GM21390 (cell line): ENCODE measurements around the gene DBN1.
"Not testable (repeated sequence)": the region's sequence is repeated elsewhere in the genome, so short reads cannot be mapped to it uniquely, and the experiment has no call there.

Experiments
- ATAC-seq: cut with Tn5 transposase; IDR thresholded peaks from one replicate; pipeline ENCODE4 v1.9.1; 2021; ENCODE audit not compliant: unreplicated experiment

DBN1 gene

GRCh38 chr5:177431317-177432142, 41.9 kb downstream of the DBN1 start:
- ATAC-seq, result peak; percentile 45

DNA sequence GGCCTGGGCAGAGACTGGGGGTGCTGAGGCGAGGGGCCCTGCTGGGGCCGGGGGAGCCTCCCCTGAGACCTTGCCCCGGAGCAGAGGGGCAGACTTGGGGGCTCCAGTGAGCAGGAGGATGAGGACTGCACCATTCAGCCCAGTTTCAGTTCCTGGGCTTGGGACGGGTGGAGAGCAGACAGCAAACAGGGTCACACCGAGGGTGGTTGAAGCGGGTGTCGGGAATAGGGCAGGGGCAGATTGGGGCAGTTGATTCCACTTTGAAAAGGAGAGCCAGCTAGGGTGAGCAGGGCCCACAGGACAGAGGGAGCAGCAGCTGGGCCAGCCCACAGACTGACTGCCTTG, 42.5 kb downstream of the DBN1 start:
- no peak for ATAC-seq

- no peak for ATAC-seq
Observed at GRCh38 chr5:177430140-177430951, 43.1 kb downstream of the DBN1 start.

DNA sequence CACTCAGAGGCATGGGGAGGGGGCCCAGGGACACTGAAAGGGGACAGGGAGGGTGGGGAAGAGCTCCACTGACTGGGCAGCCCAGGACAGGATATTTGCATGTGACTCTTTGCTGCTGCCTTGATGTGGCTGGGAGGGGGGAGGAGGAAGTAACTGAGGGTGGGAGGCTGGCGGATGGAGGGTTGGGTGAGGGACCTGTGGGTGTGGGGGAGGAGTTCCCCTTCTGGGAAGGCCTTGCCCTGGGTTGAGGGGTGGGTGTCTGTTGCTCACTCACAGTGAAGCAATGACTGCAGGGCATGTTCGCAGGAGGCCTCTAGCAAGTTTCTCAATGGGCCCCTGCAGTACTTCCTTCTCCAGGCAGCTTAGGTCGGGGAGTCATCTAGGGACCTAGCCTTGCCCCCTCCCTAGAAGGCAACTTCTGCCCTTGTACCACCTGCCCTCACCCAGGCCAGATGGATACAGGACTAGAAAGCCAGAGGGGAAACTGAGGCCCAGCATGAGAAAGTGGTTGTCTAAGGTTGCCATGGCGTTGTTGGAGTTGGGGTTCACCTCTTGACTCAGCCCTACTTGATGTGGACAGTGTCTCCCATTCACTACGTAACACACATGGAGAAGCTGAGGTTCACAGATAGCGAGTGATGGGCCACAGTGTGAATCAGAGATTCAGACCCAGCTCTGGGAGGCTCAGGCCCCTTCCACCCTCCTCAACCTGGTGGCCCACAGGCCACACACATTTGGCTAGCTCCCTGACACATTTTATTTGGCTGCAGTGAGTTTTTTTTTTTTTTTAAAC, 44.0 kb downstream of the DBN1 start:
- ATAC-seq, result no peak

GRCh38 chr5:177428574-177429217, 44.7 kb downstream of the DBN1 start:
- no peak for ATAC-seq

DNA sequence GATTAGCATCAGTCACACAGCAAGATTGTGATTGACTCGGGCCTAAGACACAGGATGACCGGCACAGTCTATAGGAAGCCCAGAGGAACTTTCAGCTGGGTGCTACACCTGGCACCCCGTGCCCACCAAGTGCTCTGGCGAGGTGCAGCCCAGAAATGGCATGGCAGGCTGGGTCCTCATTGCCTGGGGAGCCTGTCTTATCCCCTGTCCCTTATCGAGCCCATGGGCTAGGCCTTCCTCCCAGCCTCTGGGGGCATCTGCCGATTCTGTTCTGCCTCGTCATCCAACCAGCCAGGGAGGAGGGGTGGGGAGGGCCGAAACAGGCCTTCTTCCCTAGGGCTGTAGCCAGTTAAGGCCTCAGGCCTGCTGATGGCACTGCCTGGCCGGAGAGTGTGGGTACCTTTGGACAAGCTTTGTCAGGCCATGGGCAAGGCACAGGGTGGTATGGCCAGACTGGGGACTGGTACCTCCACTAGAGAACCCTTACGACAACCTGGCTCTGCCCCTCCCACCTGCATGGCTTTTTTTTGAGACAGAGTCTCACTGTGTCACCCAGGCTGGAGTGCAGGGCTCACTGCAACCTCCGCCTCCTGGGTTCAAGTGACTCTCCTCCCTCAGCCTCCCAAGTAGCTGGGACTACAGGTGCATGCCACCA, 45.4 kb downstream of the DBN1 start:
- ATAC-seq, result no peak

GRCh38 chr5:177427211-177427822, 46.1 kb downstream of the DBN1 start:
- no peak for ATAC-seq

DNA sequence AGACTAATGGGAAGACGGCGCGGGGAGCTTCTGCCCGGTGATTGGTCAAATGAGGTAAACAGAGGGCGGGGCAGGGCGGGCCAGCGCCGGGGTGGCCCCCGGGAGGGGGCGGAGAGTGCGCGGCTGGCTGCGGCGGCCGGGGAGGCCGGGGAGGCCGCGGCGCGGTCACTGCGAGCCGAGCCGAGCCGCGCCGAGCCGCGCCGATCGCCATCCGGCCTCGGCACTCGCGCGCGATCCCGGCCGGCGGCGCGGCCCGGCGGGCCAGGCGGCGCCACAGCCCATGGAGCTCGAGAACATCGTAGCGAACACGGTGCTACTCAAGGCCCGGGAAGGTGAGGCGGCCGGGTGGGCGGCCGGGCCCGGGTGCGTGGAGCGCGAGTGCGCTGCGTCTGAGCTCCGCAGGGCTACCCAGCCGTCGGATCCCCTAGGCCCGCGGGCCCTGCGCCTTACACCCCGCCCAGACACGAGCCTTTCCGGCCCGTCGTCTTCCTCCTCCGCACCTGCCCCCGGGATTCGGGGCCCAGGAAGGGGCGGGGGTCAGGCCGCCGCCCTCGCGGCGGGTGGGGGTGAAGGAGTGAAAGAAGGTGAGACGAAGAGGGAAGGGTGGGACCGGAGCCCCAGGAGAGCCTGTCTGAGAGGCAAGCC, 46.7 kb downstream of the DBN1 start, which contains the start of gene GRK6:
GRK6 (plus strand) TSS at position 111 of the 645 bp plus-strand sequence; CDS start at position 281, 170 bp downstream.
- ATAC-seq, result peak; percentile 50

DNA sequence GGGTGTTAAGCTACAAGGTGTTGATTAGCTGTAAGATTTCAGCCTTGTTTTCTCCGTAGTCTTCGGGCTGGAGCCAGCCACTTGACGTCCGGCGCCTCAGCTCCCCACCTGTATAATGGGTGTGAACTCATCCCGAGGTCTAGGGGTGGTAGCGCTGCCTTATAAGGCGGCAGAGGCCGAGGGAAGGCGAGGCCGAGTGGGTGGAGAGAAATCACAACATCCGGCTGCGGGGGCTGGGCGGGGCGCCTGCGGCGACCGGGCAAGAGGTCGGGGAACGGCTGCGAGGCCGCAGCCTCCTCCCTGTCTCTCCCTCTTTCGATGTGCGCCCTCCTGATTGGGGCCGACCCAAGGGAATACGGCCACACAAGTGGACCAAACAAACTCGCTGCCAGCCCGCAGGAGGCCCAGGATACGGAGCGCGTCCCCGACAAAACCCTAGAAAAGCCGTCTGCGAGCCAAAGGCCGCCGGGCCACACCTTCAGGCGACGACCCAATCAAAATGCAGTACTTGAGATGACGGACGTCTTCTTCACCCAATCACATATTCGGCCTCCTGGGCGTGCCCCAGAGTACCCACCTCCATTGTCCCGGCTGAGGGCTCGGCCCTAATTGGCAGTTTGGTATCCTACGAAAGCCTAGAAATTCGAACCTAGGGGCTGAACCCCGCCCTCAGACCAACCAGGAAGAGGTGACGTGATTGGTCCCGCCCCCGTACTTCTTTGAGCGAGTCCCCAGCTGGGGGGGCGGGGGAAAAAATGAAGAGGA, 47.5 kb downstream of the DBN1 start:
- peak; percentile 72 for ATAC-seq

DNA sequence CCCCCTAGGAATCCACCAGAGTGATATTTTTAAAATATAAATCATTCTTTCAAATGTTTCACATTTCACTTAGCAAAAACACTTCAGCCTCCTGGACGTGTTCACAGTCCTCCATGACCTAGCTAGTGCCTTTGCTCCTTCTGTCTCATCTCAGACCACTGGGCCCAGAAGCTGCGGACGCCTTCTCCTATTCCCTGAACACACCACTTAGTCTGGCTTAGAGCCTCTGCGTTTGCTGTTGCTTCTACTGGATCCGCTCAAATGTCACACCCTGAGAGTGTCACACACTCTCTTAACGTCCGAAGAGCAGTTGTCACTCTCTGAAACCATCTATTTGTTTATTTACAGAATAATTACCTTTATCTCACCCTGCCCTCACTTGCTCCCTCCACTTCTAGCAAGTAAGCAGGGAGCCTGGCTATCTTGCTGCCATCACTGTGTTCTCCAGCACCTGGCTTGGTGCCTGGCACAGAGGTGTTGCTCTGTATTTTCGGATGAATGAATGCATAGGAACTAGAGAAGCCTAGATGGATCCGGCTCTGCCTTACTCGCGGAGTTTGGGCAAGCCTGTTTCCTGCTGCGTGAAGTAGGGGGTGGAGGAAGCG, 48.1 kb downstream of the DBN1 start:
- ATAC-seq, result no peak

DNA sequence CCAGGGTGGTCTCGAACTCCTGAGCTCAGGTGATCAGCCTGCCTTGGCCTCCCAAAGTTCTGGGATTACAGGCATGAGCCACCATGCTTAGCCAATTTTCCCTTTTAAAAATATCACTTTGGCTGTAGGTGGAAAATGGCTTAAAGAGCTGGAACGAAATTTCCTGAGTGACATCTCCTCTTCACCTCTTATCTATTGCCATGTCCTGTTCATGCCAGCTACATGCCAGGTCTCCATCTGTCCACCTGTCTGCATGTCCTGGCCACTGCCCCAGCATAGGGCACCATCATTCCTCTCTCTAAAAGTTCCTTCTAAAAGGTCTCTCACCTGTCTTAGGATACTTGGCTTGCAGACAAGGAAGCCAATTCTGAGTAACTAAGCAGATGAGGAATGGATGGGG, 49.8 kb downstream of the DBN1 start:
- ATAC-seq, result no peak

DNA sequence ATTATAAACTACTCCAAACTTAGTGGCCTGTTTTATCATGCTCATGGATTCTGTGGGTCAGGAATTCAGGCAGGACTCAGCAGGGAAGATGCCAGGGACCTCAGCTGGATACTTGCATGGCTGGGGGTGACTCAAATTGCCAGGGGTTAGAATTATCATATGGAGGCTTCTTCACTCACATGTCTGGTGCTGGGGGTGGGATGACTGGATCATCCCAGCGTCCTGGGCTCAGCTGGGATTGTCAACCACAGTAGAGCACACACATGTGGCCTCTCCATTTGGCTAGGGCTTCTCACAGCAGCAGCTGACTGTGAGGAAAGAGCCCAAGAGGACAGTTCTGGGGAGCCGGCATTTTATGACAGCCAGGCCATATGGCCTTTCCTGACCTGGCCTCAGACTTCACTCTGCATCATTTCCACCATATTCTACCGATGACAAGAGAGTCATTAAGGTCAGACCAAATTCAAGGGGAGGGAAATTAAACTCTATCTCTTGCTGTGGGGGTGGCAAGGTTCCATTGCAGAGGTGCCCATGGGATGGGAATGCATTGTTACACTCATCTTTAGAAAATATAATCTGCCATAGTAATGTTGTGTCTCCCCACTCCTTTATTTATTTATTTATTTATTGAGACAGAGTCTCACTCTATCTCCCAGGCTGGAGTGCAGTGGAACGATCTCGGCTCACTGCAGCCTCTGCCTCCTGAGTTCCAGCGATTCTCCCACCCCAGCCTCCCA, 52.2 kb downstream of the DBN1 start:
- no peak for ATAC-seq

DNA sequence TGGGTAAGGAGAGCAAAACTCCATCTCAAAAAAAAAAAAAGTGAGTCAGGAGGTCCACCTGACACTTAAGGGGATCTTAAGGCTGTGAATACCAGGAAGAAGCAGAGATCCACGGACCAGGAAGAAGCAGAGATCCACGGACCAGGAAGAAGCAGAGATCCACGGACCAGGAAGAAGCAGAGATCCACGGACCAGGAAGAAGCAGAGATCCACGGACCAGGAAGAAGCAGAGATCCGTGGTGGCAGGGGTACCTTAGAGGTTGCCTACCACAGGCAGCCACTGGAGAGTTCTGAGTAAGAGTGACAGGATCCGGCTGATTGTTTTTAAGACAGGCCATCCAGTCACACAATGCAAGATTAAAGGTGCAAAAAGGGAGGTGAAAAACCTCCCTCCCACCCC, 53.0 kb downstream of the DBN1 start:
- ATAC-seq, result not testable (repeated sequence)

DNA sequence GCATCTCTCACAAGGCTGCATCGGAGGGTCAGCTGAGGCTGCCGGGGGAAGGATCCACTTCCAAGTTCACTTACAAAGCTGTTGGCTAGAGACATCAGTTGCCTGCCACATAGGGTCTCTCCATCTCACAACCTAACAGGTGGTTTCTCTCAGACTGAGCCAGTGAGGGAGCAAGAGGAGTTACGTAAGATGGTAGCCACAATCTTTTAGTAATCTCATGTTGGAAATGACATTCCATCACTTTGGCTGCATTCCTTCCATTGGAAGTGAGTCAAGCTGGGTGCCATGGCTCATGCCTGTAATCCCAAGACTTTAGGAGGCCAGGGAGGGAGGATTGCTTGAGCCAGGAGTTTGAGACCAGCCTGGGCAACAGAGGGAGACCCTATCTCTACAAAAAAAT, 54.4 kb downstream of the DBN1 start:
- no peak for ATAC-seq

GRCh38 chr5:177417081-177417480, 56.4 kb downstream of the DBN1 start:
- ATAC-seq, result not testable (repeated sequence)

GRCh38 chr5:177414481-177414880, 59.0 kb downstream of the DBN1 start:
- no peak for ATAC-seq

DNA sequence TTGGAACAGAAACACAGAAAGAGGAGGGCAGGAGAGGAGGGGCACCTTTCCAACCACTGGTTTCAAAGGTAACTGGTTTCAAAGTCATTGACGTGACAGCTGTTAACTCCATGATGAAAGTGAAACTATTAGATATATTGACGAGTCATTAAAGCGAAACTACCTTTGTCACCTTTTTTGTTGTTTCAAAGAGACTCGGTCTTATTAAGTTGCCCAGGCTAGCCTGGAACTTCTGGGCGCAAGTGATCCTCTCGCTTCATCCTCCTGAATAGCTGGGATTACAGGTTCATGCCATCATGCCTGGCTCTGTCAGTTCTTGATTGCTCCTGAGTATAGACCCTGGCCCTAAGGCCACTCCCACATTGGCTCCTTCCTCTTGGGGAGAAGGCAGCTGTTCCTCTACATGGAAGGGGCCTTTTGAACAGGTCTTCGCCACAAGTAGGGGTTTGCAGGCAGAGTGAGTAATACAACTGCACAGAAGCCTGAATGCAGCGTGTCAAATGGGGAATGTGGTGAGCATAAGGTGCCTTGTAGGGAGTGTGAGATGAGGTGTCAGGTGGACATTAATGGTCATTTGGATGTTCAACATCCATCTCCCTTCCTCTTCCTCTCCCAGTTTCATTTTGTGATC, 60.7 kb downstream of the DBN1 start:
- peak; percentile 75 for ATAC-seq
